HepG2 (cell line): ENCODE measurements around the gene PPP2R5D. TPM values are rescaled to one million over a fixed set of nuclear protein-coding genes. Genes with fewer than 3 reads are reported as not detected.

Source experiments
- ARID2 ChIP-seq: sonication (generic); formaldehyde crosslinking; IDR thresholded peaks from 2 replicates; pipeline ENCODE4 v1.8.1; 2022; ENCODE audit warnings: mild to moderate bottlenecking, missing genetic modification reagents, borderline replicate concordance
- ATF7 ChIP-seq, 2 experiments: fragments of 450-650 bp in 1 of 2; sonication (generic) in 1 of 2; formaldehyde crosslinking in 1 of 2; IDR thresholded peaks; 2 replicates each; pipeline versions ENCODE4 v1.4.0 to v1.6.1; 2016 to 2020; ENCODE audit warnings: antibody characterized with exemption in 1 of 2, mild to moderate bottlenecking in 1 of 2, missing genetic modification reagents in 1 of 2
- CHCHD3 ChIP-seq: sonication (generic); formaldehyde crosslinking; IDR thresholded peaks from 2 replicates; pipeline ENCODE4 v1.8.0; 2022; ENCODE audit warnings: mild to moderate bottlenecking, missing genetic modification reagents, moderate library complexity
- DNMT1 ChIP-seq: sonication (generic); formaldehyde crosslinking; IDR thresholded peaks from 2 replicates; pipeline ENCODE4 v1.5.1; 2020; ENCODE audit warnings: mild to moderate bottlenecking, missing genetic modification reagents
- HHEX ChIP-seq: IDR thresholded peaks from 2 replicates; pipeline ENCODE4 v1.6.1; 2016; ENCODE audit warnings: control low read depth
- SIN3B ChIP-seq: fragments of 150-350 bp; IDR thresholded peaks from 2 replicates; pipeline ENCODE4 v1.6.1; 2014; ENCODE audit warnings: low read length
- SOX6 ChIP-seq, 2 experiments: fragments of 450-650 bp in 1 of 2; sonication (generic) in 1 of 2; formaldehyde crosslinking in 1 of 2; IDR thresholded peaks; 2 replicates each; pipeline versions ENCODE4 v1.4.0 to v1.6.1; 2017 to 2020; ENCODE audit warnings: antibody characterized with exemption in 1 of 2, mild to moderate bottlenecking in 1 of 2, missing genetic modification reagents in 1 of 2
- TSC22D2 ChIP-seq: sonication (generic); formaldehyde crosslinking; IDR thresholded peaks from 2 replicates; pipeline ENCODE4 v1.5.1; 2020; ENCODE audit warnings: missing genetic modification reagents, mild to moderate bottlenecking, borderline replicate concordance
- ZFP36L1 ChIP-seq: sonication (generic); formaldehyde crosslinking; IDR thresholded peaks from 2 replicates; pipeline ENCODE4 v1.8.0; 2022; ENCODE audit warnings: mild to moderate bottlenecking, missing genetic modification reagents, moderate library complexity
- ZFP62 ChIP-seq: sonication (generic); formaldehyde crosslinking; IDR thresholded peaks from 2 replicates; pipeline ENCODE4 v1.4.0; 2020; ENCODE audit warnings: missing genetic modification reagents
- ZNF24 ChIP-seq: fragments of 450-650 bp; IDR thresholded peaks from 2 replicates; pipeline ENCODE4 v1.6.1; 2017; ENCODE audit warnings: antibody characterized with exemption, mild to moderate bottlenecking
- ZNF354B ChIP-seq: sonication (generic); formaldehyde crosslinking; IDR thresholded peaks from 2 replicates; pipeline ENCODE4 v1.8.0; 2022; ENCODE audit warnings: mild to moderate bottlenecking, missing genetic modification reagents
- ZNF577 ChIP-seq: sonication (generic); formaldehyde crosslinking; IDR thresholded peaks from 2 replicates; pipeline ENCODE4 v1.4.0; 2020; ENCODE audit warnings: mild to moderate bottlenecking, low read depth, missing genetic modification reagents, borderline replicate concordance
- ZNF850 ChIP-seq: sonication (generic); formaldehyde crosslinking; conservative IDR thresholded peaks from 2 replicates; pipeline ENCODE4 v1.9.0; 2021; ENCODE audit warnings: mild to moderate bottlenecking, missing genetic modification reagents
- polyA plus RNA-seq, 8 experiments: library from polyadenylated mRNA; depleted of rRNA in 3 of 8; stranded (reverse) in 7 of 8; unstranded in 1 of 8; fragments of >200 nt; fragmentation: Illumina TruSeq in 4 of 8; extraction: Trizol in 4 of 8; gene quantifications; 2 replicates each; pipeline versions ENCODE4 v1.2.1 to v1.2.3, GENCODE V29; 2011 to 2016; ENCODE audit warnings: low read depth in 4 of 8, missing spikeins in 1 of 8, mixed read lengths in 1 of 8; ENCODE audit not compliant: insufficient read depth in 1 of 8
- total RNA-seq, 5 experiments: library from RNA; depleted of rRNA; stranded (reverse); fragments of >200 nt; fragmentation: Illumina TruSeq; extraction: Trizol; gene quantifications; 2 replicates each; pipeline ENCODE4 v1.2.3, GENCODE V29; 2016; ENCODE audit warnings: low read depth in 1 of 5
- TF ChIP-seq, protein P1 (sequence below): sonication (generic); formaldehyde crosslinking; IDR thresholded peaks from 2 replicates; pipeline ENCODE4 v1.4.0; 2020; ENCODE audit warnings: mild to moderate bottlenecking, low read depth, missing genetic modification reagents
- TF ChIP-seq, protein P2 (sequence below): sonication (generic); formaldehyde crosslinking; IDR thresholded peaks from 2 replicates; pipeline ENCODE4 v1.8.0; 2022; ENCODE audit warnings: mild to moderate bottlenecking, missing genetic modification reagents, moderate library complexity
- TF ChIP-seq, protein P3 (sequence below): sonication (generic); formaldehyde crosslinking; IDR thresholded peaks from 2 replicates; pipeline ENCODE4 v1.4.0; 2020; ENCODE audit warnings: missing genetic modification reagents; ENCODE audit errors: not compliant biosample characterization
- TF ChIP-seq, protein P4 (sequence below): sonication (generic); formaldehyde crosslinking; IDR thresholded peaks from 2 replicates; pipeline ENCODE4 v1.4.0; 2020; ENCODE audit warnings: missing genetic modification reagents
- TF ChIP-seq, protein P5 (sequence below): sonication (generic); formaldehyde crosslinking; IDR thresholded peaks from 2 replicates; pipeline ENCODE4 v1.9.0; 2021; ENCODE audit warnings: missing genetic modification reagents, borderline replicate concordance
- TF ChIP-seq, protein P6 (sequence below): sonication (generic); formaldehyde crosslinking; IDR thresholded peaks from 2 replicates; pipeline ENCODE4 v1.4.0; 2020; ENCODE audit warnings: missing genetic modification reagents

The PPP2R5D gene
- total and polyA plus RNA-seq, 2 of the 13 experiments (the other 11 are each of a cell fraction or from before 2014, with no cell fraction given), result 53.7 to 60.4 TPM

DNA sequence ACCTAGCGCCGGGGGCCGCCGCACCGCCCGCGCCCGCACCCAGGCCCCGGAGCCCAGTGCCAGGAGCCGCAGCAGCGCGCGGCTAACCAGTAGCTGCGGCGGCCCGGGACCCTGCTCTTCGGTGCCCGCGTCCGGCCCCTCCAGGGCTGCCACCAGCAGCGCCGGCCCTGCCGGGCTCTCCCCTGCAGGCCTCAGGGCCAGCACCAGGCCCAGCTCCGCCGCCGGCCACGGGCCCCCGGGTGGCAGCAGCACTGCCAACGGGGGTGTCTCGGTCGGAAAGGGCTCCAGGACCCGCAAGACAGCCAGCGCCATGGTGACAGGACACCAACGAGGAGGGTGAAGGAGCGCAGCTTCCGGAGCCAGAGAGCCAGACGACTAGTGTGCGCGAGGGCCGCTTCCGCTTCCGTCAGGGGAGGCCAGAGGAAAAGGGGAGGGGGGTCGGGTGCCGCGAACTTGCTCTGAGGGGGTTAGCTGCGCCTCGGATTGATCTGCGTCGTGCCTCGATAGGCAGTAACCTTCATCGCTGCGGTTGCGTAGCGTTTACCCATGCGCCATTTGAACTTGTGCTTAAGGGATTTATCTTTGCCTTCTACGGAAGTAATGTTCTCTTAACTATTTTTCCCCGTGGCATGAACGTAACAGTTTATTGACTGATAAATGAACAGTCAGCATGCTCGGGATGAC lies 5.4 kb upstream of the PPP2R5D start, which contains the start of gene PEX6 (continued):
- 0 out of 2 replicates have a peak, but pooled peaks have one; percentile 30 for TF ChIP-seq TSC22D2 (CRISPR knock-in tag)
- TF ChIP-seq, protein P1, sequence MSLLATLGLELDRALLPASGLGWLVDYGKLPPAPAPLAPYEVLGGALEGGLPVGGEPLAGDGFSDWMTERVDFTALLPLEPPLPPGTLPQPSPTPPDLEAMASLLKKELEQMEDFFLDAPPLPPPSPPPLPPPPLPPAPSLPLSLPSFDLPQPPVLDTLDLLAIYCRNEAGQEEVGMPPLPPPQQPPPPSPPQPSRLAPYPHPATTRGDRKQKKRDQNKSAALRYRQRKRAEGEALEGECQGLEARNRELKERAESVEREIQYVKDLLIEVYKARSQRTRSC, result 0 out of 2 replicates have a peak, but pooled peaks have one; percentile 5
- TF ChIP-seq, protein P2, sequence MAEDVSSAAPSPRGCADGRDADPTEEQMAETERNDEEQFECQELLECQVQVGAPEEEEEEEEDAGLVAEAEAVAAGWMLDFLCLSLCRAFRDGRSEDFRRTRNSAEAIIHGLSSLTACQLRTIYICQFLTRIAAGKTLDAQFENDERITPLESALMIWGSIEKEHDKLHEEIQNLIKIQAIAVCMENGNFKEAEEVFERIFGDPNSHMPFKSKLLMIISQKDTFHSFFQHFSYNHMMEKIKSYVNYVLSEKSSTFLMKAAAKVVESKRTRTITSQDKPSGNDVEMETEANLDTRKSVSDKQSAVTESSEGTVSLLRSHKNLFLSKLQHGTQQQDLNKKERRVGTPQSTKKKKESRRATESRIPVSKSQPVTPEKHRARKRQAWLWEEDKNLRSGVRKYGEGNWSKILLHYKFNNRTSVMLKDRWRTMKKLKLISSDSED (CRISPR knock-in tag), result no peak
- TF ChIP-seq DNMT1, result no peak
- no peak for TF ChIP-seq SOX6 (IDR thresholded peaks at IDR 0.05)
- TF ChIP-seq SOX6 (CRISPR knock-in tag; IDR thresholded peaks at IDR 0.05), result peak; percentile 68
- no peak for TF ChIP-seq ZFP36L1 (CRISPR knock-in tag)
- TF ChIP-seq, protein P3, sequence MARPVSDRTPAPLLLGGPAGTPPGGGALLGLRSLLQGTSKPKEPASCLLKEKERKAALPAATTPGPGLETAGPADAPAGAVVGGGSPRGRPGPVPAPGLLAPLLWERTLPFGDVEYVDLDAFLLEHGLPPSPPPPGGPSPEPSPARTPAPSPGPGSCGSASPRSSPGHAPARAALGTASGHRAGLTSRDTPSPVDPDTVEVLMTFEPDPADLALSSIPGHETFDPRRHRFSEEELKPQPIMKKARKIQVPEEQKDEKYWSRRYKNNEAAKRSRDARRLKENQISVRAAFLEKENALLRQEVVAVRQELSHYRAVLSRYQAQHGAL (CRISPR knock-in tag), result no peak
- no peak for TF ChIP-seq HHEX (CRISPR knock-in tag)
- no peak for TF ChIP-seq ZFP62 (CRISPR knock-in tag)
- 0 out of 2 replicates have a peak, but pooled peaks have one; percentile 26 for TF ChIP-seq ZNF24
- TF ChIP-seq, protein P4, sequence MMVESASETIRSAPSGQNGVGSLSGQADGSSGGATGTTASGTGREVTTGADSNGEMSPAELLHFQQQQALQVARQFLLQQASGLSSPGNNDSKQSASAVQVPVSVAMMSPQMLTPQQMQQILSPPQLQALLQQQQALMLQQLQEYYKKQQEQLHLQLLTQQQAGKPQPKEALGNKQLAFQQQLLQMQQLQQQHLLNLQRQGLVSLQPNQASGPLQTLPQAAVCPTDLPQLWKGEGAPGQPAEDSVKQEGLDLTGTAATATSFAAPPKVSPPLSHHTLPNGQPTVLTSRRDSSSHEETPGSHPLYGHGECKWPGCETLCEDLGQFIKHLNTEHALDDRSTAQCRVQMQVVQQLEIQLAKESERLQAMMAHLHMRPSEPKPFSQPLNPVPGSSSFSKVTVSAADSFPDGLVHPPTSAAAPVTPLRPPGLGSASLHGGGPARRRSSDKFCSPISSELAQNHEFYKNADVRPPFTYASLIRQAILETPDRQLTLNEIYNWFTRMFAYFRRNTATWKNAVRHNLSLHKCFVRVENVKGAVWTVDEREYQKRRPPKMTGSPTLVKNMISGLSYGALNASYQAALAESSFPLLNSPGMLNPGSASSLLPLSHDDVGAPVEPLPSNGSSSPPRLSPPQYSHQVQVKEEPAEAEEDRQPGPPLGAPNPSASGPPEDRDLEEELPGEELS (CRISPR knock-in tag), result peak; percentile 61; the same call in 1 of the 2 replicates
- no peak for TF ChIP-seq ZNF577 (CRISPR knock-in tag)
- no peak; the same call in 1 of the 2 replicates for TF ChIP-seq CHCHD3 (CRISPR knock-in tag)
- no peak for TF ChIP-seq ARID2 (CRISPR knock-in tag)
- no peak for TF ChIP-seq SIN3B
- no peak for TF ChIP-seq ATF7 (IDR thresholded peaks at IDR 0.05)
- peak; percentile 72; the same call in 1 of the 2 replicates for TF ChIP-seq ATF7 (CRISPR knock-in tag; IDR thresholded peaks at IDR 0.05)
- TF ChIP-seq, protein P5, sequence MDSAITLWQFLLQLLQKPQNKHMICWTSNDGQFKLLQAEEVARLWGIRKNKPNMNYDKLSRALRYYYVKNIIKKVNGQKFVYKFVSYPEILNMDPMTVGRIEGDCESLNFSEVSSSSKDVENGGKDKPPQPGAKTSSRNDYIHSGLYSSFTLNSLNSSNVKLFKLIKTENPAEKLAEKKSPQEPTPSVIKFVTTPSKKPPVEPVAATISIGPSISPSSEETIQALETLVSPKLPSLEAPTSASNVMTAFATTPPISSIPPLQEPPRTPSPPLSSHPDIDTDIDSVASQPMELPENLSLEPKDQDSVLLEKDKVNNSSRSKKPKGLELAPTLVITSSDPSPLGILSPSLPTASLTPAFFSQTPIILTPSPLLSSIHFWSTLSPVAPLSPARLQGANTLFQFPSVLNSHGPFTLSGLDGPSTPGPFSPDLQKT (CRISPR knock-in tag), result no peak
- TF ChIP-seq ZNF354B (CRISPR knock-in tag), result no peak
- TF ChIP-seq, protein P6, sequence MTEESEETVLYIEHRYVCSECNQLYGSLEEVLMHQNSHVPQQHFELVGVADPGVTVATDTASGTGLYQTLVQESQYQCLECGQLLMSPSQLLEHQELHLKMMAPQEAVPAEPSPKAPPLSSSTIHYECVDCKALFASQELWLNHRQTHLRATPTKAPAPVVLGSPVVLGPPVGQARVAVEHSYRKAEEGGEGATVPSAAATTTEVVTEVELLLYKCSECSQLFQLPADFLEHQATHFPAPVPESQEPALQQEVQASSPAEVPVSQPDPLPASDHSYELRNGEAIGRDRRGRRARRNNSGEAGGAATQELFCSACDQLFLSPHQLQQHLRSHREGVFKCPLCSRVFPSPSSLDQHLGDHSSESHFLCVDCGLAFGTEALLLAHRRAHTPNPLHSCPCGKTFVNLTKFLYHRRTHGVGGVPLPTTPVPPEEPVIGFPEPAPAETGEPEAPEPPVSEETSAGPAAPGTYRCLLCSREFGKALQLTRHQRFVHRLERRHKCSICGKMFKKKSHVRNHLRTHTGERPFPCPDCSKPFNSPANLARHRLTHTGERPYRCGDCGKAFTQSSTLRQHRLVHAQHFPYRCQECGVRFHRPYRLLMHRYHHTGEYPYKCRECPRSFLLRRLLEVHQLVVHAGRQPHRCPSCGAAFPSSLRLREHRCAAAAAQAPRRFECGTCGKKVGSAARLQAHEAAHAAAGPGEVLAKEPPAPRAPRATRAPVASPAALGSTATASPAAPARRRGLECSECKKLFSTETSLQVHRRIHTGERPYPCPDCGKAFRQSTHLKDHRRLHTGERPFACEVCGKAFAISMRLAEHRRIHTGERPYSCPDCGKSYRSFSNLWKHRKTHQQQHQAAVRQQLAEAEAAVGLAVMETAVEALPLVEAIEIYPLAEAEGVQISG (CRISPR knock-in tag), result peak; percentile 98
- TF ChIP-seq ZNF850 (CRISPR knock-in tag), result 0 out of 2 replicates have a peak, but pooled peaks have one; percentile 60
